ENCODE results near the gene GRM5.

The GRM5 gene

GRCh38 chr11:88522624-88523385 lies 543.0 kb downstream of the GRM5 start:
- no peak for DNase-seq (ENCODE audit: low read depth, low spot score)
- in situ Hi-C loops (cut with HindIII; ENCODE audit: low sequenced_read_pairs), result no loop called here
- H3K4me3 ChIP-seq (ENCODE audit: low read depth, low read length), result no peak overlapping the region
- TF ChIP-seq CTCF (IDR thresholded peaks at IDR 0.05; ENCODE audit: low read depth, low read length), result no peak

GRCh38 chr11:88521799-88522201 lies 544.0 kb downstream of the GRM5 start:
- no peak for TF ChIP-seq CTCF (IDR thresholded peaks at IDR 0.05; ENCODE audit: low read depth, low read length)
- H3K4me3 ChIP-seq (ENCODE audit: low read depth, low read length), result no peak overlapping the region
- in situ Hi-C loops (cut with HindIII; ENCODE audit: low sequenced_read_pairs), result no loop called here
- peak; percentile 34 for DNase-seq (ENCODE audit: low read depth, low spot score)

- DNase-seq (ENCODE audit: low read depth, low spot score), result peak; percentile 50
- no peak overlapping the region for H3K4me3 ChIP-seq (ENCODE audit: low read depth, low read length)
- TF ChIP-seq CTCF (IDR thresholded peaks at IDR 0.05; ENCODE audit: low read depth, low read length), result no peak
- in situ Hi-C loops (cut with HindIII; ENCODE audit: low sequenced_read_pairs), result no loop called here
Observed at GRCh38 chr11:88521399-88521798, 544.4 kb downstream of the GRM5 start.

- in situ Hi-C loops (cut with HindIII; ENCODE audit: low sequenced_read_pairs), result no loop called here
- DNase-seq (ENCODE audit: low read depth, low spot score), result no peak
- TF ChIP-seq CTCF (IDR thresholded peaks at IDR 0.05; ENCODE audit: low read depth, low read length), result no peak
- no peak overlapping the region for H3K4me3 ChIP-seq (ENCODE audit: low read depth, low read length)
Observed at GRCh38 chr11:88520391-88520790, 545.4 kb downstream of the GRM5 start.

- no peak for DNase-seq (ENCODE audit: low read depth, low spot score)
- in situ Hi-C loops (cut with HindIII; ENCODE audit: low sequenced_read_pairs), result no loop called here
- H3K4me3 ChIP-seq (ENCODE audit: low read depth, low read length), result no peak overlapping the region
- TF ChIP-seq CTCF (IDR thresholded peaks at IDR 0.05; ENCODE audit: low read depth, low read length), result no peak
Observed at GRCh38 chr11:88515002-88515401, 550.8 kb downstream of the GRM5 start.

- TF ChIP-seq CTCF (IDR thresholded peaks at IDR 0.05; ENCODE audit: low read depth, low read length), result no peak
- no peak overlapping the region for H3K4me3 ChIP-seq (ENCODE audit: low read depth, low read length)
- in situ Hi-C loops (cut with HindIII; ENCODE audit: low sequenced_read_pairs), result no loop called here
- DNase-seq (ENCODE audit: low read depth, low spot score), result no peak
Observed at GRCh38 chr11:88511006-88511405, 554.8 kb downstream of the GRM5 start.

All from astrocyte of the spinal cord (primary cell).